Naive B cell (primary cell): Measurements from ENCODE around the gene KRT84. TPM values are rescaled to one million over a fixed set of nuclear protein-coding genes. Genes with fewer than 3 reads are reported as not detected.

Source experiments
- ATAC-seq, 2 donors: fragments of 150-1000 bp; cut with Tn5 transposase; 2 replicates each; pipeline ENCODE4 v1.10.0; 2021; ENCODE audit warnings: low read depth in 2 of 2, mild to moderate bottlenecking in 2 of 2, moderate library complexity in 2 of 2
- DNase-seq: peaks from one replicate; pipeline ENCODE4 v3.0.0; 2022
- H3K27ac Mint-ChIP-seq, 6 donors: one replicate each; pipeline ENCODE4 v1.8.0; 2020 to 2022; ENCODE audit warnings: mild to moderate bottlenecking in 6 of 6, mixed read lengths in 6 of 6, moderate library complexity in 5 of 6, inconsistent platforms in 2 of 6
- H3K27me3 Mint-ChIP-seq, 3 donors: one replicate each; pipeline ENCODE4 v1.8.0; 2021 to 2022; ENCODE audit warnings: mixed read lengths in 3 of 3, mild to moderate bottlenecking in 1 of 3
- H3K36me3 Mint-ChIP-seq, 2 donors: one replicate each; pipeline ENCODE4 v1.8.0; 2020 to 2022; ENCODE audit warnings: mixed read lengths in 2 of 2, inconsistent platforms in 1 of 2, mild to moderate bottlenecking in 1 of 2
- H3K4me1 Mint-ChIP-seq, 3 donors: one replicate each; pipeline ENCODE4 v1.8.0; 2020 to 2022; ENCODE audit warnings: mixed read lengths in 3 of 3, inconsistent platforms in 1 of 3, mild to moderate bottlenecking in 1 of 3, moderate library complexity in 1 of 3
- H3K4me3 Mint-ChIP-seq, 8 donors: one replicate each; pipeline ENCODE4 v1.8.0; 2020 to 2022; ENCODE audit warnings: mild to moderate bottlenecking in 8 of 8, mixed read lengths in 8 of 8, moderate library complexity in 8 of 8, inconsistent platforms in 2 of 8
- H3K9me3 Mint-ChIP-seq, 7 donors: one replicate each; pipeline ENCODE4 v1.8.0; 2020 to 2022; ENCODE audit warnings: mixed read lengths in 7 of 7, mild to moderate bottlenecking in 5 of 7, inconsistent platforms in 2 of 7, moderate library complexity in 1 of 7
- polyA plus RNA-seq, 6 donors: library from polyadenylated mRNA; unstranded; fragments of 300-500 nt; fragmentation: Illumina TruSeq; gene quantifications; one replicate each; pipeline ENCODE4 v1.2.3, GENCODE V29; 2021; ENCODE audit warnings: low read depth in 6 of 6

Gene KRT84
- polyA plus RNA-seq, 6 donors from 2014 or later = not detected

- ATAC-seq = no peak
- no peak overlapping the region for H3K4me3 Mint-ChIP-seq
- no peak for DNase-seq
- no peaks in the 10 kb centered on the region for H3K4me1 Mint-ChIP-seq
- peaks cover 0 to 8% of the 10 kb centered on the region in 2 donors for H3K36me3 Mint-ChIP-seq
- peak overlapping the region in 1 of 6 donors; percentile 18 for H3K27ac Mint-ChIP-seq
- peaks cover 4 to 23% (median 14%) of the 10 kb centered on the region in 7 donors for H3K9me3 Mint-ChIP-seq
- H3K27me3 Mint-ChIP-seq = peaks cover 2 to 39% (median 6%) of the 10 kb centered on the region in 3 donors
Measured at GRCh38 chr12:52335598-52336262, 49.7 kb downstream of the KRT84 start.

GRCh38 chr12:52334185-52334584 is 51.3 kb downstream of the KRT84 start:
- Mint-ChIP-seq H3K27me3 (peaks cover 0 to 37% (median 9%) of the 10 kb centered on the region in 3 donors), H3K4me3 (no peak overlapping the region), H3K27ac (no peak overlapping the region), H3K9me3 (peaks cover 4 to 23% (median 14%) of the 10 kb centered on the region in 7 donors), H3K4me1 (no peaks in the 10 kb centered on the region), H3K36me3 (peaks cover 0 to 8% of the 10 kb centered on the region in 2 donors)
- ATAC-seq (no peak), DNase-seq (no peak)

- H3K4me1 Mint-ChIP-seq = no peaks in the 10 kb centered on the region
- H3K4me3 Mint-ChIP-seq = no peak overlapping the region
- DNase-seq = no peak
- H3K9me3 Mint-ChIP-seq = peaks cover 4 to 23% (median 6%) of the 10 kb centered on the region in 7 donors
- ATAC-seq = no peak
- H3K27me3 Mint-ChIP-seq = peaks cover 0 to 34% (median 16%) of the 10 kb centered on the region in 3 donors
- no peak overlapping the region for H3K27ac Mint-ChIP-seq
- peaks cover 0 to 8% of the 10 kb centered on the region in 2 donors for H3K36me3 Mint-ChIP-seq
Measured at GRCh38 chr12:52333321-52333720, 52.1 kb downstream of the KRT84 start.

GRCh38 chr12:52332381-52332780 is 53.1 kb downstream of the KRT84 start:
- DNase-seq (no peak), ATAC-seq (no peak)
- Mint-ChIP-seq H3K9me3 (peaks cover 4 to 22% (median 6%) of the 10 kb centered on the region in 7 donors), H3K27me3 (peaks cover 4 to 36% (median 19%) of the 10 kb centered on the region in 3 donors), H3K36me3 (peaks cover 0 to 8% of the 10 kb centered on the region in 2 donors), H3K27ac (no peak overlapping the region), H3K4me3 (no peak overlapping the region), H3K4me1 (peaks cover 1 to 2% (median 1%) of the 10 kb centered on the region in 3 donors)

- no peak for ATAC-seq
- Mint-ChIP-seq H3K27ac (peak overlapping the region in 1 of 6 donors; percentile 0), H3K4me1 (peaks cover 3 to 6% (median 5%) of the 10 kb centered on the region in 3 donors), H3K27me3 (peaks cover 5 to 40% (median 24%) of the 10 kb centered on the region in 3 donors), H3K36me3 (peaks cover 0 to 7% of the 10 kb centered on the region in 2 donors), H3K9me3 (peaks cover 4 to 17% (median 6%) of the 10 kb centered on the region in 7 donors), H3K4me3 (no peak overlapping the region)
- no peak for DNase-seq
Measured at GRCh38 chr12:52331833-52332232, 53.6 kb downstream of the KRT84 start.

GRCh38 chr12:52331039-52331438 is 54.4 kb downstream of the KRT84 start:
- Mint-ChIP-seq H3K36me3 (no peaks in the 10 kb centered on the region), H3K4me1 (peaks cover 3 to 6% (median 5%) of the 10 kb centered on the region in 3 donors), H3K4me3 (no peak overlapping the region), H3K27ac (no peak overlapping the region), H3K9me3 (peaks cover 0 to 10% (median 0%) of the 10 kb centered on the region in 7 donors), H3K27me3 (peaks cover 5 to 40% (median 30%) of the 10 kb centered on the region in 3 donors)
- ATAC-seq (no peak), DNase-seq (no peak)

GRCh38 chr12:52327830-52328500 is 57.5 kb downstream of the KRT84 start:
- ATAC-seq (no peak), DNase-seq (no peak)
- Mint-ChIP-seq H3K27me3 (peaks cover 24 to 57% (median 51%) of the 10 kb centered on the region in 3 donors), H3K4me3 (no peak overlapping the region), H3K27ac (no peak overlapping the region), H3K9me3 (no peaks in the 10 kb centered on the region), H3K4me1 (peaks cover 3 to 6% (median 5%) of the 10 kb centered on the region in 3 donors), H3K36me3 (no peaks in the 10 kb centered on the region)

Other genes starting within 250 kb of the KRT84 start
- not detected for gene KRT80, start 193.6 kb downstream of the KRT84 start, polyA plus RNA-seq
- gene KRT7, start 152.4 kb downstream of the KRT84 start, polyA plus RNA-seq = not detected
- gene KRT86, start 111.0 kb downstream of the KRT84 start, polyA plus RNA-seq = not detected
- gene KRT81, start 94.1 kb downstream of the KRT84 start, polyA plus RNA-seq = not detected
- gene KRT83, start 64.3 kb downstream of the KRT84 start, polyA plus RNA-seq = not detected
- gene KRT85, start 18.2 kb downstream of the KRT84 start, polyA plus RNA-seq = not detected
- not detected for gene KRT82, start 20.7 kb upstream of the KRT84 start, polyA plus RNA-seq
- gene KRT75, start 48.7 kb upstream of the KRT84 start, polyA plus RNA-seq = not detected
- not detected for gene KRT6B, start 66.5 kb upstream of the KRT84 start, polyA plus RNA-seq
- gene KRT6C, start 88.2 kb upstream of the KRT84 start, polyA plus RNA-seq = not detected
- not detected for gene KRT6A, start 107.6 kb upstream of the KRT84 start, polyA plus RNA-seq
- gene KRT5, start 134.7 kb upstream of the KRT84 start, polyA plus RNA-seq = not detected
- not detected for gene KRT71, start 167.5 kb upstream of the KRT84 start, polyA plus RNA-seq
- not detected for gene KRT74, start 188.2 kb upstream of the KRT84 start, polyA plus RNA-seq
- not detected for gene KRT72, start 215.8 kb upstream of the KRT84 start, polyA plus RNA-seq
- gene KRT73, start 232.9 kb upstream of the KRT84 start, polyA plus RNA-seq = not detected